Ishikawa (cell line): Measurements from ENCODE around the gene PIP4P1.

Experiments used
- CEBPB ChIP-seq: IDR thresholded peaks from 2 replicates; pipeline ENCODE4 v1.6.1; 2012
- CREB1 ChIP-seq: IDR thresholded peaks from 2 replicates; pipeline ENCODE4 v1.6.1; 2012; ENCODE audit warnings: low read depth
- EGR1 ChIP-seq: IDR thresholded peaks from 2 replicates; pipeline ENCODE4 v1.6.1; 2012
- EP300 ChIP-seq: IDR thresholded peaks from 2 replicates; pipeline ENCODE4 v1.6.1; 2012; ENCODE audit warnings: borderline replicate concordance
- FOXM1 ChIP-seq: IDR thresholded peaks from 2 replicates; pipeline ENCODE4 v1.6.1; 2012; ENCODE audit warnings: low read depth, borderline replicate concordance
- NFIC ChIP-seq: IDR thresholded peaks from 2 replicates; pipeline ENCODE4 v1.6.1; 2012
- RAD21 ChIP-seq: IDR thresholded peaks from 2 replicates; pipeline ENCODE4 v1.6.1; 2012; ENCODE audit warnings: low read depth
- TAF1 ChIP-seq: IDR thresholded peaks from 2 replicates; pipeline ENCODE4 v1.6.1; 2012; ENCODE audit warnings: low read depth, mild to moderate bottlenecking
- TCF12 ChIP-seq: IDR thresholded peaks from 2 replicates; pipeline ENCODE4 v1.6.1; 2012; ENCODE audit warnings: low read depth
- TEAD4 ChIP-seq: IDR thresholded peaks from 2 replicates; pipeline ENCODE4 v1.6.1; 2012
- YY1 ChIP-seq: IDR thresholded peaks from 2 replicates; pipeline ENCODE4 v1.6.1; 2012; ENCODE audit warnings: low read depth
- ZBTB7A ChIP-seq: IDR thresholded peaks from 2 replicates; pipeline ENCODE4 v1.6.1; 2012; ENCODE audit warnings: low read depth
- TF ChIP-seq, protein P1 (sequence below): IDR thresholded peaks from 2 replicates; pipeline ENCODE4 v1.6.1; 2012
- TF ChIP-seq, protein P2 (sequence below): IDR thresholded peaks from 2 replicates; pipeline ENCODE4 v1.6.1; 2012; ENCODE audit warnings: low read depth, mild to moderate bottlenecking
- TF ChIP-seq, protein P3 (sequence below): IDR thresholded peaks from 2 replicates; pipeline ENCODE4 v1.6.1; 2012

Gene PIP4P1

DNA sequence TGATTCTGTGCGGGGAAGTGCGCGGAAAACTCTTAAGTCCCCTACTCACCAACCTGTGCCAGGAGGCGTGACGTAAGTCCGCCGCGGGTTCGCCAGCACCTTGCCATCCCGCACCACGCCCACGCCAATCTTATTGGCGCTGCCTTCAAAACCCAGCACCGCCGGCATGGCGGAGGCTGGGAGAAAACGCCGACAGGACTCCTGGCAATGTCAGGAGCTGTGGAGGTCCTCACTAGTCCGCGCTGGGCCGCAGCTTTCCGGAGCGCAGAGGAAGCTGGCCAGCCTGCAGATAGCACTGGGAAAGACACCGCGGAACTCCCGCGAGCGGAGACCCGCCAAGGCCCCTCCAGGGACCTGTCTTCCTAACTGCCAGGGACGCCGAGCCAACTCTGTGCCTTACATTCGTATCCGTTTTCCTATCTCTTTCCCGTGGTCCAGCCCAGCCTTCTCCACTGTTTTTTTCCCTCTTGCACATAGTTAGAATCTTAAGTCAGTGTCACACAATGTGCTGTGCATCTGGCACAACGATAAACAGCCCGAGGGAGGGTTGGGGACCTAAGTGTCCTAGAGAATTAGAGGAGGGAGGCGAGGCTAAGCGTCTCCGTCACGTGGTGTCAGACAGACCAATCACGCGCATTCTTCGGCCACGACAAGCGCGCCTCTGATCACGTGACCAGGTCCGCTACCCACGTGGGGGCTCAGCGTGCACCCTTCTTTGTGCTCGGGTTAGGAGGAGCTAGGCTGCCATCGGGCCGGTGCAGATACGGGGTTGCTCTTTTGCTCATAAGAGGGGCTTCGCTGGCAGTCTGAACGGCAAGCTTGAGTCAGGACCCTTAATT, 6.5 kb downstream of the PIP4P1 start, which contains the start of the genes APEX1 and OSGEP:
Gene APEX1, plus strand, starts transcription at position 711 of the 839 bp plus-strand sequence. CDS start 420 bp downstream, outside the sequence.
Gene OSGEP, minus strand, starts transcription at position 297 of the 839 bp plus-strand sequence. Its CDS starts 129 bp downstream, at position 168.
- TF ChIP-seq NFIC (peak; percentile 52), TEAD4 (no peak), TAF1 (peak; percentile 70; the same call in 1 of the 2 replicates), FOXM1 (peak; percentile 11; the same call in 1 of the 2 replicates), CEBPB (no peak; the same call in 1 of the 2 replicates), RAD21 (no peak), EGR1 (peak; percentile 85), ZBTB7A (peak; percentile 24; the same call in 1 of the 2 replicates), TCF12 (peak; percentile 49), EP300 (no peak), YY1 (peak; percentile 50; the same call in 1 of the 2 replicates), CREB1 (peak; percentile 40; the same call in 1 of the 2 replicates)
- TF ChIP-seq, protein P1, sequence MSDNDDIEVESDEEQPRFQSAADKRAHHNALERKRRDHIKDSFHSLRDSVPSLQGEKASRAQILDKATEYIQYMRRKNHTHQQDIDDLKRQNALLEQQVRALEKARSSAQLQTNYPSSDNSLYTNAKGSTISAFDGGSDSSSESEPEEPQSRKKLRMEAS = peak; percentile 97
- TF ChIP-seq, protein P2, sequence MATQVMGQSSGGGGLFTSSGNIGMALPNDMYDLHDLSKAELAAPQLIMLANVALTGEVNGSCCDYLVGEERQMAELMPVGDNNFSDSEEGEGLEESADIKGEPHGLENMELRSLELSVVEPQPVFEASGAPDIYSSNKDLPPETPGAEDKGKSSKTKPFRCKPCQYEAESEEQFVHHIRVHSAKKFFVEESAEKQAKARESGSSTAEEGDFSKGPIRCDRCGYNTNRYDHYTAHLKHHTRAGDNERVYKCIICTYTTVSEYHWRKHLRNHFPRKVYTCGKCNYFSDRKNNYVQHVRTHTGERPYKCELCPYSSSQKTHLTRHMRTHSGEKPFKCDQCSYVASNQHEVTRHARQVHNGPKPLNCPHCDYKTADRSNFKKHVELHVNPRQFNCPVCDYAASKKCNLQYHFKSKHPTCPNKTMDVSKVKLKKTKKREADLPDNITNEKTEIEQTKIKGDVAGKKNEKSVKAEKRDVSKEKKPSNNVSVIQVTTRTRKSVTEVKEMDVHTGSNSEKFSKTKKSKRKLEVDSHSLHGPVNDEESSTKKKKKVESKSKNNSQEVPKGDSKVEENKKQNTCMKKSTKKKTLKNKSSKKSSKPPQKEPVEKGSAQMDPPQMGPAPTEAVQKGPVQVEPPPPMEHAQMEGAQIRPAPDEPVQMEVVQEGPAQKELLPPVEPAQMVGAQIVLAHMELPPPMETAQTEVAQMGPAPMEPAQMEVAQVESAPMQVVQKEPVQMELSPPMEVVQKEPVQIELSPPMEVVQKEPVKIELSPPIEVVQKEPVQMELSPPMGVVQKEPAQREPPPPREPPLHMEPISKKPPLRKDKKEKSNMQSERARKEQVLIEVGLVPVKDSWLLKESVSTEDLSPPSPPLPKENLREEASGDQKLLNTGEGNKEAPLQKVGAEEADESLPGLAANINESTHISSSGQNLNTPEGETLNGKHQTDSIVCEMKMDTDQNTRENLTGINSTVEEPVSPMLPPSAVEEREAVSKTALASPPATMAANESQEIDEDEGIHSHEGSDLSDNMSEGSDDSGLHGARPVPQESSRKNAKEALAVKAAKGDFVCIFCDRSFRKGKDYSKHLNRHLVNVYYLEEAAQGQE = no peak
- TF ChIP-seq, protein P3, sequence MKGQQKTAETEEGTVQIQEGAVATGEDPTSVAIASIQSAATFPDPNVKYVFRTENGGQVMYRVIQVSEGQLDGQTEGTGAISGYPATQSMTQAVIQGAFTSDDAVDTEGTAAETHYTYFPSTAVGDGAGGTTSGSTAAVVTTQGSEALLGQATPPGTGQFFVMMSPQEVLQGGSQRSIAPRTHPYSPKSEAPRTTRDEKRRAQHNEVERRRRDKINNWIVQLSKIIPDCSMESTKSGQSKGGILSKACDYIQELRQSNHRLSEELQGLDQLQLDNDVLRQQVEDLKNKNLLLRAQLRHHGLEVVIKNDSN = peak; percentile 100

DNA sequence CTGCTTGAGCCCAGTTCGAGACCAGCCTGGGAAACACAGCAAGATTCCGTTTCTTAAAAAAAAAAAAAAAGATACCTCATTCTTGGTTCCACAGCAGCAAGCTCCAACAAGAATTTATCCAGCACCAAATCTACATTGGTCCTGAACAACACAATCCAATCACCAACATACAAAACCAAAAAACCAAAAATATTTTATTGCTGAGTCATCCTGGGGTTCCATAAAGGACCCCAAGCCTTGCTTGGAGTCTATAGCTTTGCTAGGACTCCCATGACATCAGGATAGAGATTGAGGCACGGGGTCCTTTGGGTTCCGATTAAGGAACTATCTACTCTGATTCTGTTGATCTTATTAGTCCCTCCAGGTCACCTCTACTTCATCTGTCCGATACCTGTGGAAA, 14.3 kb downstream of the PIP4P1 start:
- no peak for TF ChIP-seq CREB1

DNA sequence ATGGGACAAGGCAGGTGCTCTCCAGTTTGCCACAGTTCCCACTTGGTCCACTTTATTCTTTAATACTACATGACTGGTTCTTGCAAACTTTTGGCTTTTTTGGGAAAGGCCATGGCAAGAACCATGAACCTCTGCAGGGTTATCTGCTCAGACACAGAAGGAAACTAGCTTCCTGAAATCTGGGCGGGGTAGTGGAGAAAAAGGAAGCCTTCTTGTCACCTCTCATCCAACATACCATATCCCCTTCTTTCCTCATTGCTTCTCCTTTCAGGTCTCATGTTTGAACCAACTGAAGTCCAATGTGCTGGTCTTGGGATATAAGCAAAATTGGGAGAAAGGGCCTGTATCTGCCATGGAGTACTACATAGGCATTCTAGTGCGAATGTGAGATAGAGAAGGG, 19.8 kb downstream of the PIP4P1 start:
- TF ChIP-seq, protein P2 = no peak
- TF ChIP-seq TAF1 (no peak), ZBTB7A (no peak), CREB1 (no peak), YY1 (no peak), EGR1 (no peak), FOXM1 (no peak), RAD21 (no peak), EP300 (no peak), NFIC (no peak), TEAD4 (no peak), TCF12 (no peak), CEBPB (no peak)
- TF ChIP-seq, protein P3 = no peak
- TF ChIP-seq, protein P1 = no peak

DNA sequence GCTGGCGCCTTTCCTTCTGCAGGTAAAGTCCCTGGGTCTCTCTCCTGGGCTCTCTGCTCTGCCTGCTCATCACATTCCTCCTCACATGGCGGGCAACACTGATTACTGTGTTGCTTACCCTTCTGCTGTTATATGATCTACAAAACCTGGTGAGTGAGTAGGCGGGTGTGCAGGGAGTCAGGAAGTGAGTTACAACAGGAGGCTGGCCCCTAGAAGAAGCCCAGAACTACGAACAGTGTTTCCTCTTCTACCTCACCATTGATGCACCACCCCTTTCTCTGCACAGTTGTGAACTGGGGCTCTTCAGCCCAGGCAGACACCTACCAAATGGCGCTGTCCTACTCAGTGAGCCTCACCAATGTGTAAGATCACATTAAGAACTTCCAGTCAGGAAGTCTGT, 20.4 kb downstream of the PIP4P1 start:
- TF ChIP-seq TCF12 (no peak), TAF1 (no peak), NFIC (no peak), ZBTB7A (no peak), EGR1 (peak; percentile 7; the same call in 1 of the 2 replicates)

DNA sequence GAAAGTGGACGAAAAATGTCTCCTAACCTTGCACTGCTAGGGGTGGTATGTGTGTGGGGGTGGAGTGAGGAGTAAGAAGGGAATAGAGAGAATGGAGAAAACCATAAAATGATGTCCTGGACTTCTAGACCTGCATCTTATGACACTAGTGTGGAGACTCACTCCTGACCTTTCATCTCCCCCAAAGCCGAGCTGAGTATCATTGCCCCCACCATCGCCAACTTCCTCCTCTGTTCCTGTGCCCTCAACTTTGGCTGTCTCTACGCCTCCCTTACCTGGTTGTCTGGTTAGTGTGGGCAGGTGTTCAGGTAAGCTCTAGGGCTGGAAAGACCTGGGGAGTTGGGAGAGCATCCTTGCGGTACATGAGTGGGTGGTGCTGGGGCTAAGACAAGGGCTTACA, 20.8 kb downstream of the PIP4P1 start:
- TF ChIP-seq CREB1 = no peak

DNA sequence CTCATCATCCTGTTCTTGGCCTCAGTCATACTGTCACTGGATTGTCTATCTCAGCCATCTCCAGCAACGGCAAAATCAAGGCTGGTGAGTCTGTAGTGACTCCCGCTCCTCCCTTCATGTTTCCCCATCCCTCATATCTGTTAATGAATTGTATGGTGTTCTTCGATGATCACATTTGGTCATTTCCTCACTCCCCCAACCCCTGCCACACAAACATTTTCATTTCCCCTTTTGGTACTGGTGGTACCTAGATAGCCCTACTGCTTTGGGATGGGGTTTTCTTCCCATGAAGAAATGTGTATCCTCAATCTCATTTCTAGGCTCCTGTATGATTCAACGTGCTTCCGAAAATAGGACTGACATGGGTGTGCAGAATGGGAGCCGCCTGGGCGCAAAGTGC, 22.6 kb downstream of the PIP4P1 start:
- TF ChIP-seq, protein P2 = no peak
- TF ChIP-seq YY1 (no peak), RAD21 (no peak), CEBPB (no peak), TCF12 (no peak), FOXM1 (no peak), TAF1 (no peak), TEAD4 (no peak), CREB1 (no peak), ZBTB7A (no peak), EP300 (no peak), NFIC (no peak), EGR1 (no peak)
- TF ChIP-seq, protein P3 = no peak
- TF ChIP-seq, protein P1 = no peak
